Stimulated activated CD4-positive, alpha-beta T cell treated with anti-CD3 and anti-CD28 coated beads, Interleukin-2, amount 100 ng/mL, for 4 hours (primary cell): ENCODE data around the gene MYLK2.
"Not testable (repeated sequence)": the region's sequence is repeated elsewhere in the genome, so short reads cannot be mapped to it uniquely, and the experiment has no call there.

Source experiments
- DNase-seq: peaks from one replicate; pipeline ENCODE4 v3.0.0-alpha.2; 2020; ENCODE audit warnings: low read depth

The MYLK2 gene

DNA sequence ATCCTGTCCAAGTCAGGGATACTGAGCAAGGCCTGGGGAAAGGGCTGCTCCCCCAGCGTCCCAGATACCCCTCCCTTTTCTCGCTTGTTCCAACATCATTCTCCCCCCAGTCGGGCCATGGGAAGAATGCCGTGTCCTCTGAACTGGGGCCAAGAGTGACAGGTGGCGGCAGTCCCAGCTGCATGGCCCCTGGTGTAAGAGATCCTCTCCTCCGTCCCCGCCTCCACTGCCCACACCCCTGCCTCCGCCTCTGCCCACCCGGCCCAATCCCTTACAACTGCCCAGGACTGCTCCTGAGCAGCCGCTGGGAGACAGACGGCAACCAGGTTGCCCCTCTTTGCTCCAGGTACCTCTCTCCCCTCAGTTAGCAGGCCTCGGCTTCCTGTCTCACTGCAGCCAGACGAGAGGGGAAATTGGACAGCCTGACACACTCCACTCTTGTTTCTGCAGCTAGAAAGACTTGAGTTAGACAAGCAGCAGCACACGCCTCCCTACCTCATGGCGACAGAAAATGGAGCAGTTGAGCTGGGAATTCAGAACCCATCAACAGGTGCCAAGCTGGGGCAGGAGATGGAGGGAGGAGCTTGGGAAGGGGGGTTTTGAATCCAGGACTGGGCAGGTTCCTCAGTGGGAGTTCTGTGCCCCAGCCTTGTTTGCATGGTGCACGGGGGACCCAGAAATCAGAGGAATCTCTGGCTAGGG, at the start of gene MYLK2:
TSS of gene MYLK2 (plus strand) at position 274 of the 702 bp plus-strand sequence. CDS start at position 499, 225 bp downstream.
- no peak for DNase-seq

DNA sequence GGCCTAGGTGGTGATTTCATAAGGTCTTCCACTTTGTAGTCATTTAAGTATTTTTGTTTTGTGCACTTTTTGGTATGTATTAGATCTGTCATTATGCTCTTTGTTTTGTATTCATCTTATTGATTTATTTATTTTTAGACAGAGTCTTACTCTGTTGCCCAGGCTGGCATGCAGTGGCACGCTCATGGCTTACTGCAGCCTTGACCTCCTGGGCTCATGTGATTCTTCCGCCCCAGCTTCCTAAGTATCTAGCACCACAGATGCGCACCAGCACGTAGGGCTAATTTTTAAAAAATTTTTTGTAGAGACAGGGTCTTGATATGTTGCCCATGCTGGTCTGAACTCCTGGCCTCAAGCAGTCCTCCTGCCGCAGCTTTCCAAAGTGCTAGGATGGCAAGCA, 49.5 kb upstream of the MYLK2 start:
- DNase-seq, result no peak

DNA sequence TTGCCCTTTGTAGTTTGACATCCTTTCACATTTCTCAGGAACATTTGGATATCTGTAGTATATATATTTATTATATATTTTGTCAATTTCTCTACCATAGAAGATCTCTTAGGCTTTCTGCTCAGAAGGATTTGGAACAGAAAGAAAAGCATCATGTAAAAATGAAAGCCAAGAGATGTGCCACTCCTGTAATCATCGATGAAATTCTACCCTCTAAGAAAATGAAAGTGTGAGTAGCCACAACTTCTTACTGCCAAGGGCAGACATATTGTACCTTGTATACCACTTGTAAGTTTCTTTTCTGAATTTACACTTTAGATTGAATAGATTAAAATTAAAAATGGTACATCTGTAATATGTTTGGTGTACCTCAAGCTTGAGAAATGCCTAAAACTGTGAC, 48.9 kb upstream of the MYLK2 start:
- DNase-seq, result no peak

DNA sequence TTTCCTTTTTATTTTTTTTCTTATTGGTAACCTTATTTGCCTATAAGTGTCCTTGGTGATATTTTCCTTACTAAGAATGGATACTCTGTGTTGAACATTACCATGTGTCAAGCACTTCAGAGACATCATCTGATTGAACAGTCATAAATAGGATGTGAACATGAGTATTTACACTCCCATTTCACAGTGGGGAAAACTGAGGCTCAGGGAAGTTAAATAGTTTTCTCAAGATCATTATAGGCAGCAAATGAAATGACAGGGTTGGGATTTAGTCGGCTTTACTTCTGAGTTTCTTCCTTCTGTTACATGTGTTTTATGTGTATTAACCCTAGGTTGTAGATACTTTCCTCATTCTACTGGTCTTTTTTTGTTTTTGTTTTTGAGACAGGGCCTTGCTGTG, 44.7 kb upstream of the MYLK2 start:
- no peak for DNase-seq

DNA sequence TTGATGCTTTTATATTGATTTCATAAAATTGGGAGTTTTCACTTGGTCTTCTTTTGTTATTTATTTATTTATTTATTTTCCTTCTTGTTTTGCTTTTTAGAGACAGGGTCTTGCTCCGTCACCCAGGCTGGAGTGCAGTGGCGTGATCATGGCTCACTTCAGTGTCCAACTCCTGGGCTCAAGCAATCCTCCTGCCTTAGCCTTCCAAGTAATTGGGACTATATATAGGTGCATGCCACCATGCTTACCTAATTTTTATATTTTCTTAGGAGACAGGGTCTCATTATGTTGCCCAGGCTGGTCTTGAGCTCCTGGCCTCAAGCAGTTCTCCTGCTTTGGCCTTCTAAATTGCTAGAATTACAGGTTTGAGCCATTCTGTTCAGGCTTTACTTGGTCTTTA, 38.3 kb upstream of the MYLK2 start:
- no peak for DNase-seq

DNA sequence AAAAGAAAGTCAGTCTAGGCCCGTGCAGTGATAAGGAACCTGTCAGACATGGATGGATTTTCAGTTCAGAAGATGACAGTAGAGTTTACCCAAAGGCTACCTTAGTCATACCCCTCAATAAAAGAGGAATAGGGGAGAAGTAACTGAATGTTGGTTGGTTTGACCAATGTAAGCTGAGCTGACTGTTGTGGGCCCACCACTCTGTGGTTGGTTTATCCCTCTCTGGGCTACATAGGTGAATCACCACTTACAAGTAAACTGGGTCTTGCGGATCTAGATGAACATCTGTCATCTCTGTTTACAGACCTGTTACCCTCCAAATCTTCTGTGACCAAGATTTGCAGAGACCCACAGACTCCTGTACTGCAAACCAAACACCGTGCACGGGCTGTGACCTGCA, 37.2 kb upstream of the MYLK2 start:
- DNase-seq, result no peak

DNA sequence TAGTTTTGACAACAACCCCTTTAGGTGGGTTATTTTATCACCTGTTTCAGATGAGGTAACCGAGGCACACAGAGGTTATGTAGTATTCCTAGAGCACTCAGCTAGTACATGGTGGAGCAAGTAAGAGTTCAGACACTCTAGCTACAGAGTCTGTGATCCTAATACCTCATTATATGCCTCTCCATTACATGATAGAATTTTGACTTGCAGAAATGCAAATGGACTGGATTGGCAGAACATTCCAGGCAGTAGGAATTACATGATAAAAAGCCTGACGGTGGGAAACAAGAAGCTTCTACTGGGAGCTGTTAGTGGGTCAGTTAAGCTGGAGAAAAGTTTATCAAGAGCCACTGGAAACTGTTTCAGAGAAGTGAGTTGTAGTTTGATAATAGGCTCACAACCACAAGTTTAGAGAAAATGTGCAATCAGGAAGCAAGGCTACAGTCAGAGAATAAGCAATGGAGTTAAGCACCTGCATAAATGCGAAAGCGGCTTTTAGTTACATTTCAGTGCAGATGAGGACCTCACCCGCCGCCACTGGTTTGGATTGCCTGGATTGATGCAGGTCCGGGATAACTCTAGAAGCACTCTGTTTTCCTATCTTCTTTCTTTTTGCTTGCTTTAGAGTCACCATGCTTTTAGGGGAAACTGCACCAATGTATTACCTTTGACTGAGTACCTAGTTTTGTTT, 34.7 kb upstream of the MYLK2 start:
- DNase-seq, result no peak

DNA sequence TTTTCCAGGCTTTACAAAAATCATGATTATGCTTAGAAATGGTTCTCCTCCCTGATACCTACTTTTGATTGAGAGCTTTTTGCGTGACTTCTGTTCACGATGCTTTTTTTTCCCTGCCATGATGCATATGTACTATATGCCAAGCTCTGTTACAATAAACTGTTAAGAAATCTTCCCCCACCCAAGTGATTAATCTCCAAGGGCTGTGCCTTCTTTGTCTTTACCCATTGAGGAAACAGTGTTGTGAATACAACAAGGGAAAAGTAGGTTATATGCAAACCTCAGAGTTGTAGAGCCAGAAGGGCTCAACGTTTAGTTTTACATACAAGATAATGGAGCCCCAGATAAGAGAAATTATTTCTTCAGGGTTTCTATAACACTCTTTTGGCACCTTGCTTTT, 34.1 kb upstream of the MYLK2 start:
- DNase-seq, result no peak

DNA sequence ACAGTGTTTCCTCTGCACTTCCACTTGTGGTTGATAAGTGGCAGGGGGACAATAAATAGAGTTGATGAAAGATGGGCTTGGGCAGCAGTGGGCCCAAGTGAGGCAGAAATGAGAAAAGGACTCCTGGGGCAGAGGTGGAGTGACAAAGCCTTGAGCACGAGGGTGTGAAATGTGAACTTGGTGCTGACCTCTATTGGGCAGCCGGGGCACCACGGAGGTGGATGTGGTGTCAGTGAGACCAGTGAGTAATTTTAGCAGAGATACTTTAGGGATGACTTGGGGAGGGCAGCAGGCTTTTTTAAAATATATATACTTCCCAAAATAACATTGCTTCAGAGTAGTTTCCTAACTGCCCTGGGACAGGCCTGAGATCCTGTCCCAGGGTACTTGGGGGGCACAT, 30.6 kb upstream of the MYLK2 start:
- no peak for DNase-seq

DNA sequence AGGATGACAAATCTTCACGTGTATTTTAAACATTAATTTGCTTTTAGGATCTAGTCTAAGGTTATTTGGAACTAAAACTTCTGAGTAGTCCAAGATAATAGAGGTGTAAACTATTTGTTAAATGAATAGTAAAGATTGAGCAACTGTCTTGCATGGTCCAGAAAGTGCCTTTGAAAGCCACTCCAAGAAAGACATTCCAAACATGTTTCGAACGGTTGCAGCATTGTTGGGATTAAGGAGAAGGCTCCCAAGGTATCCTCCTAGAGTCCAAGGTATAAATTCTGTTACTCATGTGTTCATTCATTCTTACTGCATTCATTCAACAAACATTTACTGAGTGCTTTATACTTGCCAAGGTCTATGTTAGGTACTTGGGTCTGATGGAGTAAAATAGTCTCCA, 28.8 kb upstream of the MYLK2 start:
- DNase-seq, result no peak

DNA sequence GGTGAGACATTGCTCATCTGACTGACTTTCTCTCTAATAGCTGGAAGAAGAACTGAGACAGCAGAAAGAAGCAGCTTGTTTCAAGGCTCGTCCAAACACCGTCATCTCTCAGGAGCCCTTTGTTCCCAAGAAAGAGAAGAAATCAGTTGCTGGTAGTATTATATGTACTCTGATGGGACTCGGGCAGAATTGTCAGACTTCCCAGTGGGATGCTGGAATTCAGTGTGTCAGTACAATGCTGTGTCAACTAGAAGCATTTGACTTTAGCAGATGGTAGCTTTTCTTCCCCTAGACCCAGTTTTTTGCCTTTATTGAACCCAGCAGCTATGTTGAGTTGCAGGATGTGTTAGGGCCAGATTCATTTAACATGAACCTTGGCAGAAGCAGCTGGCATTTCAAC, 21.8 kb upstream of the MYLK2 start:
- DNase-seq, result no peak

DNA sequence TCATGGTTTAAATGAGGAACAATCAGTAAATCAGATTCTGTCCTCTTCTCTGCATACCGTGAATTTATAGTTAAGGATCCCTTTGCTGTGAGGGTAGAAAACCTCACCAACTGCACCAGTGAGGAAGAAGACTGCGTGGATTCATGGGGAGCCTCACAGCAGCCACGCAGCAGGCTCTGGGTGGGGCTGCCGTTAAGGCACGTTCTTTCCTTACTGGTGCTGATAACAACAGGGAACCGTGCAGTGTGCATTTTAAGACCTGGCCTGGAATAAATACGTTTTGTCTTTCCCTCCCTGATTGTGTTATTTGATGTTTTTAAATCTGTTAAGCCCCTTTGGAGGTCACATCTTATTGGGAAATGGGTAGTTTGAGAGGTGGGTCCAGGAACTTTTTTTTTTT, 17.6 kb upstream of the MYLK2 start:
- DNase-seq, result no peak

DNA sequence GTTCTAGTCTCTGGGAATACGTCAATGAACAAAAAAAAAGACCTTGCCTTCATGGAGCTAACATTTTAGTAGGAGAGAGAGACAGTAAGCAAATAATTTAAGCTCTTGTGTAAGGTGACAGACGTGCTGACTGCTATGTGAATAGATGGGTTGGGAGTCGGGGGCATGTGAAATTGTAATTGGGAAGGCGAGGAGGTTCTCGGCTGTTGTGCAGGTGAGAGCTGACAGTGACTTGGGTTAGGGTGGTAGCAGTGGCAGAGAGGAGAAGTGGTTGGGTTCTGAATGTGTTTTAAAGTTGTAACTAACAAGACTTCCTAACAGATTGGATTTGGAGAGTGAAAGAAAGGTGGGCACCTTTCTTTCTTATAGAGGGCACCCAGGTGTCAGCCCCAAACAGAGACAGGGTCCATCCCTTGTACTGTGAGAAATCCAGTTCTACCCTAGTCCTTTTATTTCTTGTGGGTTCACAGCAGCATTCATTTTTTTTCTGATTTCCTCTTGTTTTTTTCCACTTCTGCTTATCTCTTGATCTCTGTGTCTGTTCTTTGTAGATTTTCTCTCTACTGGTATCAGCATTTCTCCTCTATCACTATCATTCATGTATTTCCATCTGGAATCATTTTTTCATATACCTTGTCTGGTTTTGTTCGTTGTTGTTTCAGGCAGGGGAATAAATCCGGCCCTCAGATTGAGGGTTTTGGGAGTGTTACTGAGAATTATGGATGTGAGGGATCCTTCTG, 15.4 kb upstream of the MYLK2 start:
- no peak for DNase-seq

DNA sequence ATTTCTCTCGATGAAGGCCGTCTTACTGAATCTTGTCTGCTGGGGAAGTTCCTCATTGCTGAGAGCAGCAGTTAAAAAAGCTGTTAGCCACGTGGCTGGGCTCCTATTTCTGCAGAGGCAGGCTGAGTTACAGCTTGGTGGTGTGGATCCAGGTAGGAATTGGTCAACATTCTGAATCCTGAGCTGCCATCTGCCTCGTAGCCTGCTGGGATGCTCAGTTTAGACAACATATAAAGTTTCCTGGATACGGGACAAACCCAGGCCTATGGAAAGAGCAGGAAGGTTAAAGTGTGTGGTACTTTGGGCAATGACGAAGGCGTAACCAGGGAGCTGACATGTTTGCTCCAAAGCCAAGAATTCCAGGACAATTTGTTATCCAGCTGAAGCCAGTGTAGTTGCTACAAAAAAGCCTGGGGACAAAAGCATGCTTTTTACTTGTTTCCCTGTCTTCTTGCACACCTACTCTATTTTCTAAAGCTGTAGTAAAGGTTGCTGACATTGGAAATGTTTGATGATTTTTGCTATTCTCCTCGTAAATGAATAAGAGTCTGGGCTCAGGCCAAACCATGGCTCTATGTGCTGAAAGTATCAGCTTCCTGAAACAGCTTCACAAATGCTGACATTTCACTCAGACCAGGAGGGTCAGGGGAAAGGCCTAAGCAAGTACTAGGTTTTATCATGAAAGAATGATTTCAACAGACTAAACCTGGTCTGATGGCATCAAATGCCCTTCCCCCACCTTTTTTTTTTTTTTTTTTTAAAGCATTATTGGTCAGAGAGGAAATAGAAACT, 12.4 kb upstream of the MYLK2 start:
- no peak for DNase-seq

DNA sequence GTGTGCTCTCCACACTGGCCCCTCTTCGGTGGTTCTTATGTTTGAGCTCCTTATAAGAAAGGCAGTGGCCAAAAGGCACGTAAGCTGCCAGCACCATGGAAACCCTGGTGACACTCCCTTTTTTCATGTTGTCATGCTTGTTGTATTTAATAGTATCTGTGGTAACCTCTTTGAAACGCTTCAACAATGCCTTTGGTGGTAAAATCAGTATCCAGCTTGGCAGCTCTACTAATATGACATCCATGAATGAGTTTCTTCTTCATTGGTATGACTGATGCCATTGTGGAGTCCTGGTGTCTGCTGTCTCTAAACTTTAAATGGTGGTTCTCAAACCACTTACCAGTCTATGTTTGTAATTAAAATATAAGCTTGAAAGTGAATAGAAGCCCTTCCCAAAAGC, 10.7 kb upstream of the MYLK2 start:
- DNase-seq, result no peak

DNA sequence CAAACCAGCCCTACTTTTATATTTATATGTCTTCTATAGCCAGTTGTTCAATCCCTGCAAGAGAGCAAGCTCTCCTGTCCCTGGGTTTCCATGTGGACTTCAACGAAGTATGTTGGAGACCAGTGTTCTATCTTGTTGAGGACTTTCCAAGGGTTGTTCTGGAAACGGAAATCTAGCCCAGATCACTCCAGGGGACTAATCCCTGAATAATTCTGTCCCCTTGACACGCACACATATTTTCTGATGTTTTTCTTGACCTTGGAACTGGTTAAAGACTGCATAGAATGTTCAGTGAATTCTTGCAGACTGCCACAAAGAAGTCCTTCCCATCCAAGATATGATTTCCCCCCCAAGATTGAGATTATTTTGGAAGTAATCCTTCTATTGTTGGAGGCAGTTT, 9.5 kb upstream of the MYLK2 start:
- no peak for DNase-seq

DNA sequence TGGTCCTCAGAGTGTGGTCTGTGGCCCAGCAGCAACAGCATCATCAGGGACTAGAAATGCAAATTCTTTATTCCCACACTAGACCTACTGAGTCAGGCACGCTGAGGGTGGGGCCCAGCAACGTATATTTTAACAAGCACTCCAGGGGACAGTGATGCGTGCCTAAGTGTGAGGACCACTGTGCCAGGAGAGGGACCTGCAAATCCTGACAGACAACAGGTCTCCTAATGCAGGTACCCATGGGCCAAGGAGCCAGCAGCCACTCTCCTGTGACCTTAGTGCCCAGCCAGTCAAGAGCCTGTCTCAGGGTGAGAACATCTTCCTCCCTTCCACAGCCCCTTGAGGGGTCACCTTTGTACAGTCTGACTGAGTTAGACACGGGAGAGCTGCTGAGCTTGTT, 8.0 kb upstream of the MYLK2 start:
- no peak for DNase-seq

DNA sequence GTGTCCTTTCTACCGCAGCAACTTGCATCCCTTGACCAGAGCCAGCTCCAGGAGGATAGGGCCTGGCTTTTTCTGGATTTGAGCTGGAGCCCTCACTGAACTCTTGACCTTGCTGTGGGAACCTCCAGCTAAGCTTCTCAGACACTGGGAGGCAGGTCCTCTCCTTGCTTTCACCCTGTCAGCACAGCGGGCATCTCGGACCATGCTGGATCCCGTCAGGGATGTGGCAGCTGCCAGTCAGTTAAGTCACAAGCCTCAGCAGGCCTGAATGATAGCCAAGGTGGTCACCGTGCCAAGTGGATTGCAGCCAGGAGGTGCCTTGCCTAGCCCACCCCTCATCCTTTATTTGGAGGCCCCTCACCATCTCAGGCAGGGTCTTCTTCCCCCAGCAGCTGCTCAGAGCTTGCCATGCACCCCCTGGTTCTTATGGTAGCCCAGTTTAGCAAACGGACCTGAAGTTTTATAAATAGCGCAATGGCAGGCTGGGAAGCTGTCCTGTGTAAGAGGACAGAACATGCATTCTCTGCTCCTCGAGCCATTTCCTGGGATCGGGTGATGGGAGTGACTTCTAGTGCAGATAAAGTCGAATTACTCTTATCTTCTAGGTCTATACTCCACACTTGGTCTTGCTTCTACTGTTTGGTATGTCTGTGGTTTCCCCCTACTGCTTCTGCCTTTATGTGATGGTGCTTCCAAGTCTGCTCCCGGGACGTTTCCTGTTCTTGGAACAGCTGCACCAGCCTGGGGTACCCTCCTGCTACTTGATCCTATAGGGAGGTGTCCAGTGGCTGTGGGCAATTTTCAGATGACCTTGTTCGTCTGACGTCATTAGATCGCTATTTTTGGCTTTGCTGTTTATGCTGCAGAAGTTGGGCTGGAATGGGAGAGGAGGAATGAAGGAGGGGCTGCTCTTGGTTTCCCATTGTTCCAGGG, 7.1 kb upstream of the MYLK2 start:
- no peak for DNase-seq

DNA sequence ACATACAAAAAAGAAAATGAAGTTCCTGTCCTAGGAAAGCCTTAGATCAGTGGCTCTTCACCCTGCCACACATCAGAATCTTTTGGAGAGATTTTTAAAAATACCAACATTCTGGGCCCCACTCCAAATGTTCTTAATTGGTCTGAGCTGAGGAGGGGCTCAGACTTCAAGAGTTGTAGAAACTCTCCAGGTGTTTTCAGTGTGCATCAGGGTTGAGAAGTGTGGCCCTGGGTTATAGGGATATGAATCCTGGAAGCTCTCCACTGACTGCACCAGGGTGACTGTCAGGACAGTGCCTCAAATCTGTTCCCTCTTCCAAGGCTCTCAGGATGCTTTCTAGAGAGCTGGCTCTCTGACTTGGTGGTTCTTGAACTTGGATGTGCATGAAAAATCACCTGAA, 5.5 kb upstream of the MYLK2 start:
- no peak for DNase-seq

DNA sequence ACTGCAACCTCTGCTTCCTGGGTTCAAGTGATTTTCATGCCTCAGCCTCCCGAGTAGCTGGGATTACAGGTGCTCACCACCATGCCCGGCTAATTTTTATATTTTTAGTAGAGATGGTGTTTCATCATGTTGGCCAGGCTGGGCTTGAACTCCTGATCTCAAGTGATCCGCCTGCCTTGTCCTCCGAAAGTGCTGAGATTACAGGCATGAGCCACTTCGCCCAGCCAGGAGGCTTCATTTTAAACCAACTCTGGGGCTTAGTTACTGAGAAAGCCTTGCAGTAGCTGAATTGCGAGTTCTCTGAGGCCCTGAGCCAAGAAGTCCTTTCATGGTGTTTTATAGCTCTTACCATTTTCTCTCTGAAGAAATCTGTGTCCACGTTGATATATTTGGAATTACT, 5.0 kb upstream of the MYLK2 start:
- DNase-seq, result not testable (repeated sequence)

DNA sequence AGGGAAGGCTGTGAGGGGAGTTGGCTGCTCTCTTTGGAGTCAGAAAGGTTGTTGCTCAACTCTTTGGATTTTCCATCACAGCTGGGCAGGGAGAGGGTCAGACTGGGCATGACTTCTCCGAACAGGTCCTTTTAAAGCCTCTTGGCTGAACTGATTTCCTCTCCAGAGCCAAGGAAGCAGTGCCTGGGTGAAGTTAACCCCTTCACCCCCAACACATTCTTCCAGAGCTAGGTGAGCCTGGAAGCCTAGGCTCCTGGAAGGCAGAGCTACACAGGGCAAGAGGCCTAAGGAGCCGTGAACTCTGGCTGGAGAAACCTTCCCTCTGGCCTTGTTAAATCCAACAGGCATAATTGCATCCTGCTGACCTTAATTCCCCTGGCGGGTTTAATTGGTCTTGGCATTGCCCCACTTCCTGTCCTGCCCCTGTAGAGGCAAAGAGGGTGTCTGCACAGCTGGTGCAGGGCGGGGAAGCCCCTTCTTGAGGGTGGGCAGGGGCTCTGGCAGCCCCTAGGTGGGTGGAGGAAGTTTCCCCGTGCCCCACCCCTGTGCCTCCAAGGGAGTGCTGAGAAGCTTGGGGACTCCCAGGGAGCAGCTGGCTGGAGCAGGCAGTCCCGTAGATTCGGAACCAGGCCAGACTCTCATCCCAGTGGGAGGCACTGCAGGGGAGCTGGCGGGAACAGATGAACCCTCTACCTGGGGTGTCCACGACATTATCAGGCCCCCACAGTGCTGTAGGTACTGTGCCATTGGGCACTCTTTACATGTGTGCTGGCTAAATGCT, 3.6 kb upstream of the MYLK2 start:
- DNase-seq, result no peak
